ENCODE measurements around the gene SYDE2. TPM values are rescaled to one million over a fixed set of nuclear protein-coding genes. Genes with fewer than 3 reads are reported as not detected.

SYDE2 gene
- total and polyA plus RNA-seq, 2 experiments from 2014 or later: 5.8 to 20.1 TPM

DNA sequence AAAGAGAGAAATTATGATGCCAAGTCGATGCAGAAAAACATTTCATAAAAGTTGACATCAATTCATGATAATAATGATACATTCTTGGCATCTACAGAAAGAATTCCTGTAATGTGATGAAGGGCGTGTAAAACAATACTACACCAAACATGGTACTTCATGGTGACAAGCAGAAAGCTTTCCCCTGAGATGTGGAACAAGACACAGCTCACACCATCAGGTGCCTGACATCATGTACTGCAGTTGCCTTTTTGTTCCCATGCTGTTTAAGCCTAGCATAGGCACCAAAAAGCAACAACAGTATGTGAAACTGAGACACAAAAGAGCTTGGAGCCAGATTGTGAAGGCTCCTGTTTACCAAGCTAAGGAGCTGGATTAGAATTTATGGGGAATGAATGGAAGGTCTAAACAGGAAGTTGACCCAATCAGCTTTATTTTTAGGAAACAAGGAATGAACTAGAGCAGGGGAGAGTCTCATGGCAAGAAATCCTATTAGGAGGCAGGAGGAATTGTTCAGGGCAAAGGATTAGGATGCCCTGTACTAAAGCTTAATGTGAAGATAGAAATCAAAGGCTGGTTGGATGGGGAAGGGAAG lies 67.2 kb downstream of the SYDE2 start (continued):
- TF ChIP-seq, protein P1, sequence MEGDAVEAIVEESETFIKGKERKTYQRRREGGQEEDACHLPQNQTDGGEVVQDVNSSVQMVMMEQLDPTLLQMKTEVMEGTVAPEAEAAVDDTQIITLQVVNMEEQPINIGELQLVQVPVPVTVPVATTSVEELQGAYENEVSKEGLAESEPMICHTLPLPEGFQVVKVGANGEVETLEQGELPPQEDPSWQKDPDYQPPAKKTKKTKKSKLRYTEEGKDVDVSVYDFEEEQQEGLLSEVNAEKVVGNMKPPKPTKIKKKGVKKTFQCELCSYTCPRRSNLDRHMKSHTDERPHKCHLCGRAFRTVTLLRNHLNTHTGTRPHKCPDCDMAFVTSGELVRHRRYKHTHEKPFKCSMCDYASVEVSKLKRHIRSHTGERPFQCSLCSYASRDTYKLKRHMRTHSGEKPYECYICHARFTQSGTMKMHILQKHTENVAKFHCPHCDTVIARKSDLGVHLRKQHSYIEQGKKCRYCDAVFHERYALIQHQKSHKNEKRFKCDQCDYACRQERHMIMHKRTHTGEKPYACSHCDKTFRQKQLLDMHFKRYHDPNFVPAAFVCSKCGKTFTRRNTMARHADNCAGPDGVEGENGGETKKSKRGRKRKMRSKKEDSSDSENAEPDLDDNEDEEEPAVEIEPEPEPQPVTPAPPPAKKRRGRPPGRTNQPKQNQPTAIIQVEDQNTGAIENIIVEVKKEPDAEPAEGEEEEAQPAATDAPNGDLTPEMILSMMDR (conservative IDR thresholded peaks at IDR 0.05; ENCODE audit: low read depth in 2 of 2): no peak
- TF ChIP-seq CREB1 (CRISPR knock-in tag; IDR thresholded peaks at IDR 0.05; ENCODE audit: low read depth) (no peak), ZNF114 (CRISPR knock-in tag; IDR thresholded peaks at IDR 0.05) (no peak), STAT1 (IDR thresholded peaks at IDR 0.05; ENCODE audit: unreplicated experiment) (no peak)
- TF ChIP-seq, protein P2, sequence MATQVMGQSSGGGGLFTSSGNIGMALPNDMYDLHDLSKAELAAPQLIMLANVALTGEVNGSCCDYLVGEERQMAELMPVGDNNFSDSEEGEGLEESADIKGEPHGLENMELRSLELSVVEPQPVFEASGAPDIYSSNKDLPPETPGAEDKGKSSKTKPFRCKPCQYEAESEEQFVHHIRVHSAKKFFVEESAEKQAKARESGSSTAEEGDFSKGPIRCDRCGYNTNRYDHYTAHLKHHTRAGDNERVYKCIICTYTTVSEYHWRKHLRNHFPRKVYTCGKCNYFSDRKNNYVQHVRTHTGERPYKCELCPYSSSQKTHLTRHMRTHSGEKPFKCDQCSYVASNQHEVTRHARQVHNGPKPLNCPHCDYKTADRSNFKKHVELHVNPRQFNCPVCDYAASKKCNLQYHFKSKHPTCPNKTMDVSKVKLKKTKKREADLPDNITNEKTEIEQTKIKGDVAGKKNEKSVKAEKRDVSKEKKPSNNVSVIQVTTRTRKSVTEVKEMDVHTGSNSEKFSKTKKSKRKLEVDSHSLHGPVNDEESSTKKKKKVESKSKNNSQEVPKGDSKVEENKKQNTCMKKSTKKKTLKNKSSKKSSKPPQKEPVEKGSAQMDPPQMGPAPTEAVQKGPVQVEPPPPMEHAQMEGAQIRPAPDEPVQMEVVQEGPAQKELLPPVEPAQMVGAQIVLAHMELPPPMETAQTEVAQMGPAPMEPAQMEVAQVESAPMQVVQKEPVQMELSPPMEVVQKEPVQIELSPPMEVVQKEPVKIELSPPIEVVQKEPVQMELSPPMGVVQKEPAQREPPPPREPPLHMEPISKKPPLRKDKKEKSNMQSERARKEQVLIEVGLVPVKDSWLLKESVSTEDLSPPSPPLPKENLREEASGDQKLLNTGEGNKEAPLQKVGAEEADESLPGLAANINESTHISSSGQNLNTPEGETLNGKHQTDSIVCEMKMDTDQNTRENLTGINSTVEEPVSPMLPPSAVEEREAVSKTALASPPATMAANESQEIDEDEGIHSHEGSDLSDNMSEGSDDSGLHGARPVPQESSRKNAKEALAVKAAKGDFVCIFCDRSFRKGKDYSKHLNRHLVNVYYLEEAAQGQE (IDR thresholded peaks at IDR 0.05; ENCODE audit: unreplicated experiment): no peak

DNA sequence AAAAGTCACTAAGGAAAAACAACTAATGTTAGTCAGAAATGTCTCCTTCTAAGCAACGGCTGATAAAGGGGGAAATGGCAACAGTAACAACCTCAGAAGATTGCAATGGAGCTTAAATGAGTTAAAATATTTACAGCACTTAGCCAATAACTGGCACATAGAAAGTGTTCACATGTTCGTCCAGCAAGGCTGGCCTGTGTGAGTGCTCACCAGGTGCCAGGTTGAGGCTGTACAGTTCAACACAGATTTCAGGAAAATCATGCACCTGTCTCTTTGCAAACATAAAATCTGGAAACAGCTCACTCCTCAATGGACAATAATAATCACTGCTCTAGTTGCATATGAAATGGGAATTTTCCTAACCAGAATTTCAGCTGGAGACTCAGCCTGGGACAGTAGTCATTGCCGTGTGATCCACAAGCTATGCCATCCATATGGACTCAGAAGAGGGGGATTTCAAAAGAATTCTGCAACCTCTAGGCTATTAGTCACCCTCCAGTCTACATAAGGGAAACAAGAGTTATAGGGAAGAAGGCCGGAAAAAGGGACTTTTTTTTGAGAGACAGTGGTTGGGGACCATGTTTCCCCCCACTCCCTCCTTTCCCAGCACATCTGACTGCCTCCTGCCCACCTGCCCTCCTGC lies 68.6 kb downstream of the SYDE2 start:
- DNase-seq (ENCODE audit: low spot score): no peak
- Histone ChIP-seq H4K20me1 (replicated peaks; ENCODE audit: insufficient read depth) (no peaks in the 10 kb centered on the region), H3K79me2 (replicated peaks; ENCODE audit: insufficient read depth) (no peaks in the 10 kb centered on the region), H3K27me3 (ENCODE audit: insufficient read depth) (no peaks in the 10 kb centered on the region), H3K4me3 (no peak overlapping the region), H3K36me3 (ENCODE audit: insufficient read depth) (no peaks in the 10 kb centered on the region), H3K9me2 (ENCODE audit: insufficient read depth) (no peaks in the 10 kb centered on the region), H3F3A (replicated peaks; ENCODE audit: low read depth) (no peaks in the 10 kb centered on the region), H3K27ac (ENCODE audit: low read depth) (no peak overlapping the region), H3K4me1 (ENCODE audit: insufficient read depth) (peaks cover 11% of the 10 kb centered on the region), H2AFZ (no peak overlapping the region), H3K4me2 (0 out of 2 replicates have a peak overlapping the region, but pooled peaks have one; percentile 16)
- ATAC-seq: no peak
- no peak overlapping the region for H3K4me3 Mint-ChIP-seq
- H3K27ac Mint-ChIP-seq: no peak overlapping the region
- H3K9me3 Mint-ChIP-seq: no peaks in the 10 kb centered on the region
- no peaks in the 10 kb centered on the region; the same call in 2 of the 3 replicates for H3K4me1 Mint-ChIP-seq
- H3K27me3 Mint-ChIP-seq (ENCODE audit: insufficient read depth, low read depth, poor library complexity): no peaks in the 10 kb centered on the region
- no peaks in the 10 kb centered on the region for H3K36me3 Mint-ChIP-seq (ENCODE audit: low read depth)
- no peak for TF ChIP-seq EZH2phosphoT487 (IDR thresholded peaks at IDR 0.05; ENCODE audit: unreplicated experiment)
- TF ChIP-seq ZNF114 (CRISPR knock-in tag; IDR thresholded peaks at IDR 0.05): no peak
- no peak for TF ChIP-seq NANOG (IDR thresholded peaks at IDR 0.05; ENCODE audit: borderline replicate concordance)
- no peak for TF ChIP-seq EZH2 (IDR thresholded peaks at IDR 0.05; ENCODE audit: low read depth, unreplicated experiment)
- no peak for TF ChIP-seq STAT1 (IDR thresholded peaks at IDR 0.05; ENCODE audit: unreplicated experiment)
- TF ChIP-seq, protein P2 (IDR thresholded peaks at IDR 0.05; ENCODE audit: unreplicated experiment): no peak
- no peak for TF ChIP-seq POLR2AphosphoS5 (IDR thresholded peaks at IDR 0.05; ENCODE audit: low read depth)
- TF ChIP-seq JUNB (IDR thresholded peaks at IDR 0.05; ENCODE audit: unreplicated experiment): no peak

Data from GM23338 (cell line).